ENCODE measurements around the gene CRYBG2. TPM values are rescaled to one million over a fixed set of nuclear protein-coding genes. Genes with fewer than 3 reads are reported as not detected.

CRYBG2 gene
- total RNA-seq, 2 experiments from 2014 or later, result 4.5 to 6.4 TPM

- peak; percentile 70 for ATAC-seq
- intact Hi-C loops (cut with micrococcal nuclease), result no loop called here
- peak; percentile 98 for TF ChIP-seq CTCF (IDR thresholded peaks at IDR 0.05)
- Mint-ChIP-seq H3K27me3 (peaks cover 17% of the 10 kb centered on the region), H3K4me1 (ENCODE audit: low read depth) (peaks cover 43% of the 10 kb centered on the region), H3K36me3 (ENCODE audit: low read depth) (no peaks in the 10 kb centered on the region), H3K4me3 (no peak overlapping the region), H3K27ac (no peak overlapping the region), H3K9me3 (no peaks in the 10 kb centered on the region)
- POLR2A ChIA-PET, result interaction anchor here (0.6 to 2.2 kb wide), 12 partner anchors 9 to 128 kb away, joined by 3 to 13 read pairs (median 3); partner anchors contain the start of gene DHDDS
- DNase-seq, result peak; percentile 94
- CTCF ChIA-PET, result interaction anchor here (0.6 to 4.1 kb wide), 54 partner anchors 9 to 465 kb away, joined by 3 to 53 read pairs (median 4); partner anchors contain the start of genes CEP85, CRYBG2, LIN28A and ZNF593
Measured at GRCh38 chr1:26363549-26364448, 9.9 kb upstream of the CRYBG2 start.

- CTCF ChIA-PET, result interaction anchor here (0.5 to 4.1 kb wide), 13 partner anchors 11 to 160 kb away, joined by 3 to 53 read pairs (median 4); partner anchors contain the start of gene ZNF683
- H3K4me3 Mint-ChIP-seq, result no peak overlapping the region
- H3K9me3 Mint-ChIP-seq, result no peaks in the 10 kb centered on the region
- no peak overlapping the region for H3K27ac Mint-ChIP-seq
- no peaks in the 10 kb centered on the region for H3K36me3 Mint-ChIP-seq (ENCODE audit: low read depth)
- peaks cover 42% of the 10 kb centered on the region for H3K4me1 Mint-ChIP-seq (ENCODE audit: low read depth)
- peaks cover 17% of the 10 kb centered on the region for H3K27me3 Mint-ChIP-seq
- intact Hi-C loops (cut with micrococcal nuclease), result no loop called here
- TF ChIP-seq CTCF (IDR thresholded peaks at IDR 0.05), result no peak
- ATAC-seq, result no peak
- POLR2A ChIA-PET, result interaction anchor here (1.0 to 1.5 kb wide), 4 partner anchors 35 to 54 kb away, joined by 3 to 4 read pairs (median 4); no protein-coding TSS in a partner anchor
- no peak for DNase-seq
Measured at GRCh38 chr1:26362331-26362730, 8.4 kb upstream of the CRYBG2 start.

GRCh38 chr1:26361605-26362122 is 7.7 kb upstream of the CRYBG2 start:
- intact Hi-C loops (cut with micrococcal nuclease), result no loop called here
- peaks cover 17% of the 10 kb centered on the region for H3K27me3 Mint-ChIP-seq
- ChIA-PET POLR2A (no interaction called here), CTCF (interaction anchor here (0.5 to 4.1 kb wide), 11 partner anchors 11 to 160 kb away, joined by 3 to 53 read pairs (median 4); partner anchors contain the start of gene ZNF683)
- no peak for DNase-seq
- TF ChIP-seq CTCF (IDR thresholded peaks at IDR 0.05), result no peak
- no peak for ATAC-seq
- H3K36me3 Mint-ChIP-seq (ENCODE audit: low read depth), result no peaks in the 10 kb centered on the region
- no peaks in the 10 kb centered on the region for H3K9me3 Mint-ChIP-seq
- peaks cover 42% of the 10 kb centered on the region for H3K4me1 Mint-ChIP-seq (ENCODE audit: low read depth)
- no peak overlapping the region for H3K27ac Mint-ChIP-seq
- no peak overlapping the region for H3K4me3 Mint-ChIP-seq

DNA sequence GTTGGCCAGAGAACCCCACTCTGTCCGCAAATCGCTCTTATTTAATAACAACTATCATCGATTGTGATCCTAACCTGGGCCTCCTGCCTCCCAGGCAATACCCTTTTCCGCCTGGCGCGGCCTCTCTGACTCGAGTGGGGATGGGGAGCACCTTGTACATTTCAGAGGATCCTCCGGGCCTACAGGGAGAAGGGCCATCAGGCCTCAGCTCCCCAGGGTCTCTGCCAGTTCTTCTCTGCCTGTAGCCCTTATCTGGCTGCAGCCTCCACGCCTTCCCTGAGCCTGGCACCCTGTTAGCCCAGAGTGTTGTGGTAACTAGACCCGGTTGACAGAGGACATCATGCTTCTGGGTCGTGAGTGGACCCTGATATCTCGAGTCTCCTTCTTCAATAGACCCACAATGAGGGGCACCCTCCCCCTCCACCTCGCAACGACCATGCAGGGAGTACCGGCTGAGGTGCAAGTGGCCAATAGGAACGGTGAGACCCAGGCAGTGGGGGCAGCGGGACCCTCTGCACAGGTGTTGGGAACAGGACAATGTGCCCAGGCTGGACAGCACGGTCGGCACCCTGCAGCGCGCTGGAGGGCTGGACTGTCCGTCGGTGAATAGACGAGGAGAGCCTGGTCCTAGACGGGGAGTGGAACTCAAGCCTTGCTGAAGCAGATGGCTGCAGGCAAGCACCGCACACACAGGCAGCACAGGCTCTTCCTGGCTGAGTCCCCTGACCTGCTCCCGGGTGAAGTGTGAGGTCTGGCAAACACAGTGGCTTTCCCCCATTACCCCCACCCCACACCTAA is 7.1 kb upstream of the CRYBG2 start:
- TF ChIP-seq CTCF (IDR thresholded peaks at IDR 0.05), result no peak
- Mint-ChIP-seq H3K9me3 (no peaks in the 10 kb centered on the region), H3K36me3 (ENCODE audit: low read depth) (no peaks in the 10 kb centered on the region), H3K4me3 (peak overlapping the region; percentile 60), H3K4me1 (ENCODE audit: low read depth) (peaks cover 42% of the 10 kb centered on the region), H3K27ac (no peak overlapping the region), H3K27me3 (peaks cover 17% of the 10 kb centered on the region)
- intact Hi-C loops (cut with micrococcal nuclease), result no loop called here
- ChIA-PET POLR2A (interaction anchor here (1.0 kb wide), 2 partner anchors 16 to 17 kb away, joined by 4 to 5 read pairs; no protein-coding TSS in a partner anchor), CTCF (interaction anchor here (1.2 to 4.1 kb wide), 7 partner anchors 9 to 85 kb away, joined by 3 to 53 read pairs (median 5); no protein-coding TSS in a partner anchor)
- ATAC-seq, result no peak
- DNase-seq, result no peak
